Jurkat, Clone E6-1 (cell line): ENCODE results near the gene VIPR2.
A peak's percentile ranks its signal among the peaks of the same experiment; 100 is the strongest.
"Not testable (repeated sequence)": the region's sequence is repeated elsewhere in the genome, so short reads cannot be mapped to it uniquely, and the experiment has no call there.

Experiments used
- DNase-seq: peaks from one replicate; pipeline ENCODE4 v3.0.0-alpha.2; 2011; ENCODE audit warnings: low read depth, low spot score
- H3K4me3 ChIP-seq: 2 replicates; pipeline ENCODE4 v1.5.1; 2011; ENCODE audit warnings: mild to moderate bottlenecking, low read length, control low read depth, moderate library complexity

Gene VIPR2

GRCh38 chr7:159125104-159125954 lies 19.3 kb downstream of the VIPR2 start:
- no peak overlapping the region for H3K4me3 ChIP-seq
- no peak for DNase-seq

GRCh38 chr7:159123793-159124192 lies 20.9 kb downstream of the VIPR2 start:
- not testable (repeated sequence) for DNase-seq, H3K4me3 ChIP-seq

- H3K4me3 ChIP-seq, DNase-seq: not testable (repeated sequence)
Measured at GRCh38 chr7:159123294-159123693, 21.4 kb downstream of the VIPR2 start.

GRCh38 chr7:159122276-159122675 lies 22.4 kb downstream of the VIPR2 start:
- H3K4me3 ChIP-seq: no peak overlapping the region
- DNase-seq: no peak

- no peak overlapping the region for H3K4me3 ChIP-seq
- no peak for DNase-seq
Measured at GRCh38 chr7:159121476-159121875, 23.2 kb downstream of the VIPR2 start.

GRCh38 chr7:159121068-159121467 lies 23.6 kb downstream of the VIPR2 start:
- no peak overlapping the region for H3K4me3 ChIP-seq
- DNase-seq: no peak

GRCh38 chr7:159120540-159120919 lies 24.1 kb downstream of the VIPR2 start:
- no peak for DNase-seq
- H3K4me3 ChIP-seq: no peak overlapping the region

- H3K4me3 ChIP-seq: no peak overlapping the region
- no peak for DNase-seq
Measured at GRCh38 chr7:159119851-159120539, 24.7 kb downstream of the VIPR2 start.

- no peak for DNase-seq
- no peak overlapping the region for H3K4me3 ChIP-seq
Measured at GRCh38 chr7:159119026-159119741, 25.5 kb downstream of the VIPR2 start.

- H3K4me3 ChIP-seq: no peak overlapping the region
- no peak for DNase-seq
Measured at GRCh38 chr7:159118623-159119022, 26.0 kb downstream of the VIPR2 start.

GRCh38 chr7:159118197-159118595 lies 26.5 kb downstream of the VIPR2 start:
- no peak overlapping the region for H3K4me3 ChIP-seq
- DNase-seq: no peak

- H3K4me3 ChIP-seq: no peak overlapping the region
- no peak for DNase-seq
Measured at GRCh38 chr7:159117366-159118196, 27.1 kb downstream of the VIPR2 start.

- no peak overlapping the region for H3K4me3 ChIP-seq
- DNase-seq: no peak
Measured at GRCh38 chr7:159116581-159117339, 27.9 kb downstream of the VIPR2 start.

GRCh38 chr7:159115601-159116501 lies 28.8 kb downstream of the VIPR2 start:
- H3K4me3 ChIP-seq: no peak overlapping the region
- DNase-seq: peak; percentile 24

- no peak overlapping the region for H3K4me3 ChIP-seq
- DNase-seq: no peak
Measured at GRCh38 chr7:159114981-159115380, 29.7 kb downstream of the VIPR2 start.

GRCh38 chr7:159114096-159114495 lies 30.6 kb downstream of the VIPR2 start:
- no peak for DNase-seq
- no peak overlapping the region for H3K4me3 ChIP-seq

- DNase-seq: no peak
Measured at GRCh38 chr7:159113056-159113455, 31.6 kb downstream of the VIPR2 start.

More at GRCh38 chr7:159113056-159113455, 31.6 kb downstream of the VIPR2 start:
- H3K4me3 ChIP-seq: no peak overlapping the region
